Breast epithelium (tissue), 4 donors: Measurements from ENCODE around the gene ZNF487. TPM values are rescaled to one million over a fixed set of nuclear protein-coding genes. Genes with fewer than 3 reads are reported as not detected.

ENCODE experiments used
- DNase-seq, 2 donors: peaks; one replicate each; pipeline ENCODE4 v3.0.0-alpha.2; 2019; ENCODE audit warnings: low spot score in 2 of 2
- H3K27ac ChIP-seq, 2 donors: fragments of 200-600 bp; sonication (generic) in 1 of 2; one replicate each; pipeline ENCODE4 v1.5.1; 2016 to 2019; ENCODE audit warnings: mild to moderate bottlenecking in 1 of 2
- H3K27me3 ChIP-seq, 2 donors: fragments of 200-600 bp; sonication (generic) in 1 of 2; one replicate each; pipeline versions ENCODE4 v1.5.1 to v1.6.0; 2017 to 2019; ENCODE audit warnings: control low read depth in 1 of 2, mild to moderate bottlenecking in 1 of 2
- H3K36me3 ChIP-seq: fragments of 200-600 bp; one replicate; pipeline ENCODE4 v1.5.1; 2019
- H3K4me1 ChIP-seq, 2 donors: fragments of 200-600 bp; sonication (generic); one replicate each; pipeline ENCODE4 v1.5.1; 2016 to 2019; ENCODE audit warnings: control low read depth in 1 of 2
- H3K4me3 ChIP-seq, 3 donors: fragments of 200-600 bp; sonication (generic); 1 replicate in 2 of 3; 2 replicates in 1 of 3; pipeline ENCODE4 v1.5.1; 2016 to 2019; ENCODE audit warnings: mild to moderate bottlenecking in 3 of 3, moderate library complexity in 2 of 3
- H3K9me3 ChIP-seq, 2 donors: fragments of 200-600 bp; sonication (generic) in 1 of 2; one replicate each; pipeline ENCODE4 v1.5.1; 2016 to 2019; ENCODE audit warnings: control low read depth in 1 of 2
- CTCF ChIP-seq, 3 donors: fragments of 450-650 bp; IDR thresholded peaks; one replicate each; pipeline ENCODE4 v1.5.1; 2016 to 2017; ENCODE audit warnings: antibody characterized with exemption in 3 of 3, mild to moderate bottlenecking in 3 of 3, moderate library complexity in 3 of 3
- POLR2A ChIP-seq: fragments of 450-650 bp; IDR thresholded peaks from one replicate; pipeline ENCODE4 v1.6.1; 2016; ENCODE audit warnings: antibody characterized with exemption, mild to moderate bottlenecking, moderate library complexity
- POLR2AphosphoS5 ChIP-seq, 3 donors: sonication (generic); formaldehyde crosslinking; IDR thresholded peaks; one replicate each; pipeline ENCODE4 v1.6.1; 2017; ENCODE audit warnings: antibody characterized with exemption in 3 of 3
- intact Hi-C: fragments of 100-400 bp; cut with DNase I; formaldehyde crosslinking; loops from one replicate; pipeline ENCODE4 v1.15.1; 2023; ENCODE audit warnings: low total_unique reads
- total RNA-seq, 3 donors: library from RNA; depleted of rRNA; stranded (reverse); fragments of >200 nt; gene quantifications; one replicate each; pipeline ENCODE4 v1.1.0, GENCODE V29; 2016

Gene ZNF487
- total RNA-seq, 3 donors from 2014 or later: 8.5 to 16.4 (median 12.8) TPM

GRCh38 chr10:43471146-43471545, 34.2 kb downstream of the ZNF487 start:
- Histone ChIP-seq H3K9me3 (no peaks in the 10 kb centered on the region), H3K27ac (no peak overlapping the region), H3K36me3 (no peaks in the 10 kb centered on the region), H3K27me3 (no peaks in the 10 kb centered on the region), H3K4me1 (no peaks in the 10 kb centered on the region), H3K4me3 (no peak overlapping the region)
- intact Hi-C loops: no loop called here
- DNase-seq: no peak
- TF ChIP-seq CTCF (IDR thresholded peaks at IDR 0.05) (no peak), POLR2AphosphoS5 (IDR thresholded peaks at IDR 0.05) (no peak), POLR2A (no peak)

- no peak for TF ChIP-seq CTCF (IDR thresholded peaks at IDR 0.05)
- no peak for TF ChIP-seq POLR2AphosphoS5 (IDR thresholded peaks at IDR 0.05)
- no peak for TF ChIP-seq POLR2A
- no peak overlapping the region for H3K27ac ChIP-seq
- DNase-seq: no peak
- no peak overlapping the region for H3K4me3 ChIP-seq
- no peaks in the 10 kb centered on the region for H3K36me3 ChIP-seq
- no peaks in the 10 kb centered on the region for H3K4me1 ChIP-seq
- H3K27me3 ChIP-seq: no peaks in the 10 kb centered on the region
- H3K9me3 ChIP-seq: no peaks in the 10 kb centered on the region
- intact Hi-C loops: no loop called here
Observed at GRCh38 chr10:43471935-43472720, 35.2 kb downstream of the ZNF487 start.

GRCh38 chr10:43479275-43479674, 42.4 kb downstream of the ZNF487 start:
- H3K36me3 ChIP-seq: peaks cover 8% of the 10 kb centered on the region
- no peak overlapping the region for H3K27ac ChIP-seq
- TF ChIP-seq POLR2AphosphoS5 (IDR thresholded peaks at IDR 0.05) (no peak), POLR2A (no peak), CTCF (IDR thresholded peaks at IDR 0.05) (no peak)
- peaks cover 30 to 44% of the 10 kb centered on the region in 2 donors for H3K9me3 ChIP-seq
- H3K27me3 ChIP-seq: no peaks in the 10 kb centered on the region
- DNase-seq: no peak
- intact Hi-C loops: no loop called here
- H3K4me1 ChIP-seq: no peaks in the 10 kb centered on the region
- H3K4me3 ChIP-seq: no peak overlapping the region

GRCh38 chr10:43482319-43483078, 45.6 kb downstream of the ZNF487 start:
- no peak overlapping the region for H3K27ac ChIP-seq
- no peak for DNase-seq
- TF ChIP-seq POLR2AphosphoS5 (IDR thresholded peaks at IDR 0.05) (no peak), POLR2A (no peak), CTCF (IDR thresholded peaks at IDR 0.05) (no peak)

GRCh38 chr10:43491855-43492254, 54.9 kb downstream of the ZNF487 start:
- Histone ChIP-seq H3K27me3 (no peaks in the 10 kb centered on the region), H3K4me3 (no peak overlapping the region), H3K9me3 (peaks cover 9 to 10% of the 10 kb centered on the region in 2 donors), H3K27ac (no peak overlapping the region), H3K4me1 (no peaks in the 10 kb centered on the region), H3K36me3 (no peaks in the 10 kb centered on the region)
- intact Hi-C loops: no loop called here
- TF ChIP-seq POLR2A: no peak
- no peak for TF ChIP-seq CTCF (IDR thresholded peaks at IDR 0.05)
- TF ChIP-seq POLR2AphosphoS5 (IDR thresholded peaks at IDR 0.05): no peak
- no peak for DNase-seq

More at GRCh38 chr10:43482319-43483078, 45.6 kb downstream of the ZNF487 start:
- no peaks in the 10 kb centered on the region for H3K27me3 ChIP-seq
- peaks cover 58 to 61% of the 10 kb centered on the region in 2 donors for H3K9me3 ChIP-seq
- H3K36me3 ChIP-seq: peaks cover 8% of the 10 kb centered on the region
- H3K4me1 ChIP-seq: no peaks in the 10 kb centered on the region
- no peak overlapping the region for H3K4me3 ChIP-seq
- intact Hi-C loops: no loop called here
